ENCODE measurements around the gene PLXNC1.
"Not testable (repeated sequence)": the region's sequence is repeated elsewhere in the genome, so short reads cannot be mapped to it uniquely, and the experiment has no call there.

Gene PLXNC1

DNA sequence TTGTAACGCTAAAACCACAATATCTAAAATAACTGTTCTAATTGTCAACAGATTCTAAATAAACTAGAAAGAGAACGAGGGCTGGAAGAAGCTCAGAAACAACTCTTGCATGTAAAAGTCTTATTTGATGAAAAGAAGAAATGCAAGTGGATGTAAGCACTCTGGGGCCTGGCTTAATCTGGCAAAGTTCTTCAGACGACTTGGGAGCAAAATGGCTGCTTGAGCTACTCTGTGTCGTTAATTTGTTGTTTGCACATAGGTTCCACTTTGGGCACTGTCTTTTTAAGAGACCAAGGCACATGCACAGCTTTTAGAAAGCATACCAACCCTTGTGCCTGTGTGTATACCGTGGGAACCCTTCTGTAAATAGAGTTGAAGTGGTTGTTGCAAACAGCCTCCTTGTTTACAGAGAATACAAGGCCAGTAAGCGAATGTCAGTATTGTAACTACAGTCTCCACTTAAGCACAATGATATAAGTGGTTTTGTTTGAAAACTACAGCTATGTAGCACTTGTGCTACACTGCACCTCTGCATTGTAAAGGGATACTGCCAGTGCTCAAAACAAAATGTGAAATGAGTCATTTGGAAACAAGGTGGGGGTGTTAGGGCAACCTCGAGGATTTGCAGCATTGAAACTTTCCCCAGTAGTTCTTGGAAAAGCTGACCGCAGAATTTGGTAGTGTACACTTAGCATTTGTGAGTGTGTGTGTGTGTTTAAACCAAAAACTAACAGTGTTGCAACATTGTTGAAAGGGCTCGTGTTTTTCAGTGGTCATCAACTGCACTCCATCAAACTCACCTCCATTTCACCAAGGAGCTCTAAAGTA, 157.0 kb downstream of the PLXNC1 start:
- no peak for DNase-seq

- DNase-seq = no peak
Measured at GRCh38 chr12:94308612-94309011, 160.2 kb downstream of the PLXNC1 start.

DNA sequence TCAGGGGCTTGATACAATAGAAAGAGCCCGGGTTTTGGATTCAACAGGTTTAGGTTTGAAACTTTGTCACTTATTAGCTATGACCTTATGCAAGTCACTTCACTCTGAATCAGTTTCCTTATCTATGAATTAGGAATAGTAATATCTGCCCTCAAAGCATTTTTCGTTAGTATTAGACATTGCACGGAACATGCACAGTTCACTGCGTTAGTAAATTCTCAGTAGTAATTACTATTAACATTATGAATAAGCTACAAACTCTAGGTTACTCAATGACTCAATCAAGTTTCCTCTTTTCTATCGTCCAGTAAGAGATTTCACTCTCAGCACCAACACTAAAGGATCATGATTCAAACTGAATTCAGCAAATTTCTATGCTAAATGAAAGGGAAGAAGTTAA, 161.0 kb downstream of the PLXNC1 start:
- no peak for DNase-seq

DNA sequence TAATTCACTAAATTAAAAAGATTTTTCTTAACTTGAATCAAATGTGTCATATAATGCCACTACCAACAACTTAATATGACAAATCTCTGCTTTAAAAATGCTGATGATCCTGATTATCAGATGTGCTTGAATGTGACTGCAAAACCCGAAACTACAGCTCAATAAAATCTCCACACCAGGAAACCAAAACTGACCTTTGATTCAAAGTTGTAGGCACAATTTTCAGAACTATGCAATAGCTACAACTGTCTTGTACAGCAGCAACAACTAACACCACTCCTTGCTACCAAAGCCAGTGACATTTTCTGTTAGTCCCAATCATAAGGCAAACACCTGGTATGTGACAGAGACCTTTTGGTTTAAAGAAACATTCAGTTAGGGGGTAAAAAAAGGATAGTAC, 164.0 kb downstream of the PLXNC1 start:
- no peak for DNase-seq

DNA sequence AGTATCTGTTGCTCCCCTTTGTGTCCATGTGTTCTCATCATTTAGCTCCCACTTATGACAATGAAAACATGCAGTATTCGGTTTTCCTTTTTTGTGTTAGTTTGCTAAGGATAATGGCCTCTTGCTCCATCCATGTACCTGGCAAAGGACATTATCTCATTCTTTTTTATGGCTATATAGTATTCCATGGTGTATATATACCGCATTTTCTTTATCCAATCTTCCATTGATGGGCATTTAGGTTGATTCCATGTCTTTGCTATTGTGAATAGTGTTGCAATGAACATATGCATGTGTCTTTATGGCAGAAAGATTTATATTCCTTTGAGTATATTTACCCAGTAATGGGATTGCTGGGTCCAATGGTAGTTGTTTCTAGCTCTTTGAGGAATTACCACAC, 168.2 kb downstream of the PLXNC1 start:
- not testable (repeated sequence) for DNase-seq

DNA sequence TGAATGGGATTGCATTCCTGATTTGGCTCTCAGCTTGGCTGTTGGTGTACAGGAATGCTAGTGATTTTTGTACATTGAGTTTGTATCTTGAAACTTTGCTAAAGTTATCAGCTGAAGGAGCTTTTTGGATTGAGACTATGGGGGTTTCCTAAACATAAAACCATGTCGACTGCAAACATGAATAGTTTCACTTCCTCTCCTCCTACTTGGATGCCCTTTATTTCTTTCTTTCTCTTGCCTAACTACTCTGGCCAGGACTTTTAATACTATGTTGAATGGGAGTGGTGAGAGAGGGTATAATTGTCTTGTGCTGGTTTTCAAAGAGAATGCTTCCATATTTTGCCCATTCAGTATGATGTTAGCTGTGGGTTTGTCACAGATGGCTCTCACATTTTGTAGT, 169.8 kb downstream of the PLXNC1 start:
- DNase-seq = no peak

DNA sequence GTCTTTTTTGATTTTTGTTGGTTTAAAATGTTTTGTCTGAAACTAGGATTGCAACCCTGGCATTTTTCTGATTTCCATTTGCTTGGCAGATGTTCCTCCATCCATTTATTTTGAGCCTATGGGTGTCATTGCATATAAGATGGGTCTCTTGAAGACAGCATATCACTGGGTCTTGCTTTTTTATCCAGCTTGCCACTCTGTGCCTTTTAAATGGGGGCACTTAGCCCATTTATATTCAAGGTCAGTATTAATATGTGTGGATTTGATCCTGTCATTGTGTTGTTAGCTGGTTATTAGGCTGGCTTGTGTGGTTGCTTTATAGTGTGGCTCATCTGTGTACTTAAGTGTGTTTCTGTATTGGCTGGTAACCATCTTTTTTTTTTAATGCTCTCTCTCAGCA, 171.7 kb downstream of the PLXNC1 start:
- DNase-seq = no peak

DNA sequence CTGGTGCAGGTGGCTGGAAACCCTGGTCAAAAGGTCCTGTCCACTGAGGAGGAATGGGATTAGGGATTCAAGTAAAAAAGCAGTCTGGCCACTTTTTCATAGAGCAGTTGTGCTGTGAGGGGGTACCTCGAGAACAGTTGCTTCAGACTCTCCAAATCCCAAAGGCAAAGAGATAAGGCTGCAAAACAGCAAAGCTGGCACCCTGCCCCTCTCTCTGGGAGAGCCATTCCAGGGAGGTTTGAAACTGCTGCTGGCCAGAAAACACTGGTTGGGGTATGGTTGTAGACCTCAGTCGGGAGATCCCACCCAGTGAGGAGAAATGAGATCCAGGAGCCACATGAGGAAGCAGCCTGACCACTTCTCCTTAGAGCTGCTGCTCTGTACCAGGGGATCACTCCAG, 174.0 kb downstream of the PLXNC1 start:
- DNase-seq = no peak

GRCh38 chr12:94326234-94326633, 177.9 kb downstream of the PLXNC1 start:
- DNase-seq = no peak

GRCh38 chr12:94326727-94327126, 178.3 kb downstream of the PLXNC1 start:
- no peak for DNase-seq

- no peak for DNase-seq
Measured at GRCh38 chr12:94327809-94328208, 179.4 kb downstream of the PLXNC1 start.

GRCh38 chr12:94329366-94329765, 181.0 kb downstream of the PLXNC1 start:
- no peak for DNase-seq

DNA sequence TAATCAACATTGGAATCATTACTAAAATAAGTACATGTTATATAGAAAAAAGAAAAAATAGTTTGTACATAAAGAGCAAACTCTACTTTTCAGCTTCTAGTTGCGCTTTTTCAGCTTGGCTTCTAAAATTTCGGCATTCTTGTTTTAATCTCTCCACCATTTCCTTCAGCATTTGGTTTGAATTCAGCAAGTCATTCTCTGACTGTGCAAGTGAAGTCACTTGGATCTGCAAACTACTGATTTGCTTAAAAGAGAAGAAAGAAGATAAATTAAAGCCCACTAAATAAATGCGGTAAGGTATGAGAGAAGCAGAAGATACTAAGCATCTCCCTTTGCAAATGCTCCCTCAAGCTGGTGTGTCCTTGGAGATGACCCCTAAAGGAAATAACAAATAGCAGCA, 185.0 kb downstream of the PLXNC1 start:
- DNase-seq = no peak

- no peak for DNase-seq
Measured at GRCh38 chr12:94336211-94336925, 188.0 kb downstream of the PLXNC1 start.

- DNase-seq = no peak
Measured at GRCh38 chr12:94338006-94338794, 189.8 kb downstream of the PLXNC1 start.

GRCh38 chr12:94340573-94340972, 192.2 kb downstream of the PLXNC1 start:
- no peak for DNase-seq

GRCh38 chr12:94353130-94353529, 204.8 kb downstream of the PLXNC1 start:
- no peak for DNase-seq

All from activated CD4-positive, CD25-positive, alpha-beta regulatory T cell (primary cell).